GM18873 (cell line): ENCODE results near the gene TNIP3.
"Not testable (repeated sequence)": the region's sequence is repeated elsewhere in the genome, so short reads cannot be mapped to it uniquely, and the experiment has no call there.

Experiments
- ATAC-seq: cut with Tn5 transposase; IDR thresholded peaks from one replicate; pipeline ENCODE4 v1.9.1; 2021; ENCODE audit warnings: mild to moderate bottlenecking, moderate library complexity, moderate number of reproducible peaks; ENCODE audit not compliant: unreplicated experiment, low FRiP score

The TNIP3 gene

DNA sequence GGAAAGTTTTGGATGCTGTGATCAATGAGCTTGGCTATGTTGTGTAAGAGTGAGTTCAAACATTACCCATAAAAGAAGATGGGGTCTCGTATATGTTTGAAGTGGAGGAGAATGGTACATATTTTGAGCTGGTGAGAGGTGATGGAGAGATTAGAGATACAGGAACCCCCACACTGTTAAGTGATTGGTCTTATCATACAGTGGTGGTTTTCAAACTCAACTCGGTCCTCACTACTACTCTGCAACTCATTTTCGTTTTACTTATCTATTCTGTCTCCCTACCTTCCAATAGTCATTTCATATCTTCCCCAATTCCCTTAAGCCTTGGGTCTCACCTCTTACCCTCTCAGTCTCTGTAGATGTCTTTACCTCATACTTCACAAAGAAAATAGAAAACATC lies 16.4 kb upstream of the TNIP3 start:
- no peak for ATAC-seq

DNA sequence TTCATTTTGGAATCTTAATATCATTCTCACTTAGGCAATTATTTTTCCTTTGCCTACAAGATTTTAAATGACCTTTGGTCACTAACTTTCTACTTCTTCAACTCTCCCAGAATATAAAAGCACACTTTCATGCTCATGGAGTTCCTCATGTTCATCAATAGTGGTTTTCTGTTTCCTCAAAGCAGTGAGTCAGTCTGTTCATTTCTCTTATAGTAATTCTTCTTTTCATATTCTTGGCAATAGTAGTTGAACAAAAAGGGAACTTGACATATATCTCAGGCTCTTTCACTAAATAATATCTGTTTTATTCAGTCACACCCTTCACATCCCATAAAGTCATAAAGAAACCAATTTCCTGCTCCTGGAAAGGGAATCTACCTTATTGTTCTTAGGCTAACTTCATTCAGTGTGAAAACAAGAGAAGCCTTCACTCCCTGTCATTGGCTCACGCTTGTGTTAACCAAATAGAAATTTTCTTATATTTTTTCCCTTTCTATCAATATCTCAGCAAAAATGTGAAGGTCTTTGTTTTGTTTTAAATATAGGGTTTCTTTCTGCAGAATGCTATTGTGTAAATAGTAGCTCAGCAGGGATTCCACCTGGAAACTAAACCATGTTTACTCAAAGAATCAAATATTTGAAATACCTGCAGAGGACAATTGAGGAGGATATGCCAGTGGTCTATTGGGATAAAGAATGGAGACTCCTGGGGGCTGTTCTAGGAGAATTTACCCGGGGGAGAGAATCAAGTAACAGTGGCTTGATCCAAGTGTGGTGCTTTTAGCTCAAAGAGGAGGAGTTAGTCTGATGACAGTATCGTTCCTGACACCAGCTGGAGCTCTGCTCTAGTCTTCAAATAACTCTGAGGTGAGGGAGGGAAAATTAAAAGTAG lies 13.4 kb upstream of the TNIP3 start:
- no peak for ATAC-seq

DNA sequence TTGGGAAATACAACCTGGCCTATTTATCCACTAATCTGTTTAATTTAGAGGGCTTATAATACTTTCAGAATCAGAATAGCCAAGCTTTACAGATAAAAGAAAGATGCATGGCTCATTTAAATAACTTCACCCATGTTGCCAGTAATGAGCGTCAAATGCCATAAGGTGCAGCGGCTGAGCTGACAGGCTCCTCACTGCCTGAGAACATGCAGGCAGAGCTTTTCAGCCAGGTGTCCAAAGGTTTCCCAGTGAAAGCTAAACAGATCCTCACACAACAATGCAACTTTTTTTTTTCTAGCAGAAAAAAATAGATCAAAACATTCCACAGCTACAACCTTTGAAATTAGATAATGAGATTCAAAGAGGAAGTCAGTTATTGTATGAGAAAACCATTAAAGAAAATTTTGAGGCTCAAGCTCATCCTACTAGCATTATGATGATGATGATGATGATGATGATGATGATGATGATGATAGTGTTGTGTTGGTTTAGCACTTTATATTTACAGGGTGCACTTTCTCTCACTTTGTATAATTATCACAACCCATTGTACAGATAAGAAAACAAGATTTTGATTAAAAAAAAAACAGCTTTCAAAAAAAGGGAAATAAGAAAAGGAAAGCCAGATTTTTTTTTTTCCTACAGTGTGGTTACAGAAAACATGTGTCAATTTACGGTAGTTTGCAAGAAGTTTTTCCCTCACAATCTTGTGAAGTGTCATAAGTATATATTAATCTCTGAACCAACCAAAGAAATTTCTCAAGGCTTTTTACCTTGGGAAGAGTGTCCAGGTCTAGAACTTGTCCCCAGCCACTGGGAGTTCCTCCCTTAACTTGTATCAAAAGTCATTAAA lies 12.2 kb upstream of the TNIP3 start:
- no peak for ATAC-seq

DNA sequence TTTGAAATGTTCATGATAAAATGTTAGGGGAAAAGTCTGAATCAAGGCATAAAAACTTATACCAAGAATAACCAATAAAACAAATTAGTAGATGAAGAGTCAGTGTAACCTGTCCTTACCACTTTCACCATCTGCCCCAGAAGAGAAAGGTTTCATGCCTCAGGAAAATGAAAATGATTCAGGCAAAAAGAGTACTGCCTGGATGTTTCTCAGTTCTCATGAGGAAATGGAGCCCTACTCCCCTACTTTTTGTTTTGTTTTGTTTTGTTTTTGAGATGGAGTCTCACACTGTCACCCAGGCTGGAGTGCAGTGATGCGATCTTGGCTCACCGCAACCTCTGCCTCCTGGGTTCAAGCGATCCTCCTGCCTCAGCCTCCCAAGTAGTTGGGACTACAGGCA lies 7.4 kb upstream of the TNIP3 start:
- not testable (repeated sequence) for ATAC-seq

DNA sequence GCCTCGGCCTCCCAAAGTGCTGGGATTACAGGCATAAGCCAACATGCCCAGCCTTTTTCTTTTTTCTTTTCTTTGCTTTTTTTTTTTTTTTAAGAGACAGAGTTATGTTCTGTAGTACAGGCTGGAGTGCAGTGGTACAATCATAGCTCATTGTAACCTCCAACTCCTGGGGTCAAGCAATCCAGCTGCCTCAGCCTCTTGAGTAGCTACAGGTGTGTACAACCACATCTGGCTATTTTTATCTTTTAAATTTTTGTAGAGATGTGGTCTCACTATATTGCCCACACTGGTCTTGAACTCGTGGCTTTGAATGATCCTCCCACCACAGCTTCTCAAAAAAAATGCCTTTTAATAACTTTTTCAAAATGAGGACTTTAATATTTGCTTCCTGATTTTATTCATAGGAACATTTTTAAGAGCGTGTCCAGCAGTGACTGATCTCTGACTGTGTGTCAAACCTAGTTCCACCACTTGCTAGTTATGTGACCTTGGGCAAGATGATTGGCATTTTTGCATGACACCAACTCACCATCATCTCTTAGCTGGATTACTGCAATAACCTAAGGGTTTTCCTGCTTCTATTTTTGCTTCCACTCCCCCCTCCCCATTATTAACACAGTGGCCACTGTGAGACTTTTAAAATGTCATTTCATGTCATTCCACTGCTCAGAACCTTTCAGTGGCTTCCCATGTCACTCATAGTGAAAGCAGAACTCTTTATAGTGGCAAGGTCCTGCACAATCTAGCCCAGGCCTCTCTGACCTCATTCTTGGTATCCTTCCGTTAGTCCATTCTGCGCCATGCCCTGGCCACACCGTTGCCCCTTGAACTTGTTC lies 4.5 kb upstream of the TNIP3 start:
- peak; percentile 84 for ATAC-seq

DNA sequence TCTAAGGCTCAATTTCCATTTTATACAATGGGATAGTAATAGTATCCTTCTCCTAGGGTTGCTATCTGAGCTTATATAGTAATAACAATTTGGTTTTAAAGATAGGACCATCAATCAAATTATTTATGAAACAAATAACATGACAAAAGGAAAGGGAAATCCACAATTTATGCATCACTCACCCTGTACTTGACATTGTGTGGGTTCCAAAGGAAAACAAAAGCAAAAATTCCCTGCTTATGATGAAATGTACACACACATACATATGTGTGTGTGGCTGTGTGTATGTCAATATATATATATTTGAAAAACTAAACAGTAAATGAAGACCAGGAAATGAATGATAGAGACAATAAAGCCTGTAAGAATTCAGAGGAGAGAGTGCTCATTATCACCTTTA lies 2.9 kb upstream of the TNIP3 start:
- ATAC-seq: no peak

DNA sequence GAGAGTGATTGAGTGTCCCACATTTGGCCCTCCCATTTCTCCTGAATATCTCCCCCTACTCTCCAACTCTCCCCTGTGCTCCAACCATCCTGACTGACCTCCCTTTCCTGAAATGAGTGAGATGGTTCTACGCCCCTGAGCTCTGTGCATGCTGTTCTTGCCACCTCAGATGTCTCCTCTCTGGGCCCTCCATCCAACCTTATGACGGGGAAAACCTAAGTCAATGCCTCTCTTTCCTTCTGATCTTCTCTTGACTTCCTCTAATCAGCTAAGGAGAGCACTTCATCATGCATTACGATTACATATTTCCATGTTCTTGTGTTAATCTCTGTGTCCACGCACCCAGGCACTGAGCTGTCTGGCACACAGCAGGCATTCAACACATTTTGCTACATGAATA lies 1.1 kb upstream of the TNIP3 start:
- ATAC-seq: no peak

DNA sequence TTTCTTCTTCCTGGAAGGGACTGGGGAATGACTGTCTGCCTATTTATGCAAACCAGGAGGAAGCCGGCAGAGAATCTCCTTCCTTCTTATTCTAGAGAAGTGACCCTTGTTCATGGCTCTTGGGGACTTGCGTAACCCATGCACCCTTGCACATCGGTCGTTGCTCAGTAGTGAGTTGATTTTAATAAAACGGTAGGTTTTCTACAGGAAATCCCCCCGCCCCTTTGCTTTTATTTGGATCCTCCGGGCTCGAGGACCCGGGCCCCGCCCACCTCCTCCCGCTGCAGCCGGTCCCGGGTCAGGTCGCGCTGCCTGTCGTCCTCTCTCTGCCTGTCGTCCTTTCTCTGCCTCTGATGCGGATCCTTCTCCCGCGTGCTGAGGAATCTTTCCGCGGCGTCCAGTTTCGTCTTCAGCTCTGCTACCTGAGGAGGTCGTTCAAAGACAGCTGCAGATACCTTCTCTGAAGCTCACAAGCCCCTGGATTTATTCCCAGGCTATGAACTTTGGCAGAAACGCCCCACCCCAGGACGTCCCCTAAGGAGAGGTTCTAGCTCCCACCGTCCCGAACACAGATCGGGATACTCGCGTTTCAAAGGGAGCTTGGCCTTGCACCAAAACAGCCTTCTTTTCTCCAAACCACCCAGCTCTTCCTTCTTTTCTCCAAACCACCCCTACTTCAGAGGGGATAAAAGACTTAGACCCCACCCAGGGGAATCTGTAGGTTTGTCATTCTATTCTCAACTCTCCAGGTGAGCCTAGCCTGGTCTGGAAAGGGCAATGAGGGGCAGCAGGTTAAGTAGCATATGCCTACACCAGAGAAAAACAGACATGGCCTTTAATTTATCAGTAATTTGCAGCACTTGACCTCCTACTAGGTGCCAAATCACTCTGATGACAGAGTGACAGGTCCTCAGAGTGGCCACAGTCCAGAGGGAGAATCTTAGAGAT lies 7.0 kb downstream of the TNIP3 start:
- no peak for ATAC-seq

DNA sequence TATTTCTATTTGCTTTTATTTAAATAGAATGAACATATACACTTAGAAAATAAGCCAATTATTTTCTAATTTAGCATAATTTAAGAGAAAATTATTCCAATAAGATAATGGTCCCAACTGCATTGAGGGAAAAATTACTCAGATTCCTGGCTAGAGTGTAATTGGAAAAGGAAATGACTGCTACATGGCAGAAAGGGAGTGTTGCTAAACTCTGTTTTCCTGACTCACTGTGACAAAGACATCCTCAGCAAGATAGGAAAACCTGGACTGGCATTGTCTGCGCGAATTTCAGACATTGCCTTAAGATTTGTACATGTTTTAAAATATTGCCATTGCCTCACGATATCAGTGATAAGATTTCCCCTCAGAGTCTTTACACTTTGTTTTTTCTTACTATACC lies 8.2 kb downstream of the TNIP3 start:
- no peak for ATAC-seq

DNA sequence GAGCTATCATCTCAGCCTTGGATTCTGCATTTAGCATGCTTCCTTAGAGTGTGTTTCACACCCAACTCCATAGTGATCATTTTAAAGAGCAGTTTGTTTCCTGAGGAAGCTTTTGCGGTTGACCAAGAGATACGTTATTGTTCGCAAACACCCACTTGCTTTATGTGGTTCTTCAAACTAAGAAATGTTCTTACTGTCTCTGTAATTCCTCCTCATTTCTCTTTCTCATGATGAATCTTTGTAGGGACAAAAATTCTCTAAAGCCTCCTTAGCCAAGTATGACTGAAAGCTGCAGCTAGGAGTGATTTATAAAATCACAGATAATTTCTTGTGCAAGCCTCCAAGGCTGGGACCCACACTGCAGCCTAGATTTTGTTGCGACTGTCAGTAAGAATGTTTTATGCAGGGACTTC lies 10.0 kb downstream of the TNIP3 start:
- no peak for ATAC-seq

DNA sequence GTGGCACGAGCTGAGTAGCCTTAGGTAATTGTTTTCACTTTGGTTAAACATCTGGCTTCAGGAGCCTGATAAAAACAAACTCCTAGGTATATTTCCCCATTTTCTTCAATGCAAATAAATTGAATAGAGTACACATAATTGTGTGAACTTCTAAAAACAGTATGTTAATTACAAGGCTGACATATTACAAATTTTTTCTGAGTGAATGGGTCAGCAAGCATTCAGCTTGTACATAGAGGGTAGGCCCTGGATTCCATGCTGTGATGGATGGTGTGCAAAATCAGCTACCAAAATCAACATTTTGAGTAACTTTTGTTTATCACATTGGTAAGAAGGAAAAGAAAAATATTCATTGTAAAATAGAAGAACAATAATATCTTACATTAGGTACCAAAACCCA lies 12.2 kb downstream of the TNIP3 start:
- ATAC-seq: no peak

DNA sequence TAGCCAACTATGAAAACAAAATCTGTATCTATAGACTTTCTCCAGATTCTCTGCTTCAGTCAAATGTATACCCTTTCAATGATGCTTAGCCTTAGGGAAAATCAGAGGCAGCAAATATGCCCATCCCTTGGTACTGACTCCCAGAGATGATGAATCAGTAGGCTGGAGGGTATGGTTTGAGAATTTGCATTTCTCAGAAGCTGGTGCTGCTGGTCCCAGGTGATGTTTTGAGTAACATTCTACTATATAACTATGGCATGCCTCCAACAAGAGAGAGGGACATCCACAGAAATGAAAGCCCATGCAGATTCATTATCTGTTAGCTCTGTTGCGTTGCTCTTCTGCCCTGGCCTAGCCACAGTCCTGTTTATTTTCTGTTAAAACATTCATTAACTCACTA lies 13.6 kb downstream of the TNIP3 start:
- ATAC-seq: no peak

DNA sequence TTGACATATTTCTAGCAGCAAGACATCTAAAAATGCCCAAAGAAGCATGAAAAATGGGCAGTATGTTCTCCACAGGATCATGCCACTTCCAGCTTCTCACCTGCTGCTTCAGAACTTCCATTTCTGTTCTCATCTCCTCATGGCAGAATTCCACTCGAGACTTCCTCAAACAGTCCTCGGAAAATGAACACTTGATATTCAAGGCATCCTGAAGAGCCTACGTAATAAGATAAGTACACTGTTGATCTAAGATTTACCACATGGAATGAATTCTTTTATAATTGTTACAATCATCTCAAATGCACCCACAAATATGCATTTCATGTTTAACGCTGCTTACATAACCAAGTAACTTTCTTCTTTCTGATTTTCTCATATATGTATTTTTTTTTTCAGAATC lies 14.1 kb downstream of the TNIP3 start:
- no peak for ATAC-seq

DNA sequence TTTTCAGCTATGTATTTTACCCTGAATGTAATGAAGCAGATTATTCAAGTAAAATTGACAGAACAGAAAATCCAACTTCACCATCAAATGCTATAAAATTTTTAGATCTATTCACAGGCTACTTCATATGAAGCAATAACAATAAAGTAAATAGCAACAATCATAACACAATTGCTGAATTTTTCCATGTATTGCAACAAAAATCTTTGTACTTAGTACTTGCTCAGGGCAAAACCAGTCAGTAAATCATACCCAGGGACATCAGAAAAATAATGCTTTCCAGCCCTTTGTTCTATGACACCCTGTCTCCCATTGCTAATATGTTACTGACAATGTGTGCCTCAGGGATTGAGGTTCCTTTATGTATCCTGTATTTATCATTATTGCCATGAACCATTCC lies 15.5 kb downstream of the TNIP3 start:
- ATAC-seq: no peak

DNA sequence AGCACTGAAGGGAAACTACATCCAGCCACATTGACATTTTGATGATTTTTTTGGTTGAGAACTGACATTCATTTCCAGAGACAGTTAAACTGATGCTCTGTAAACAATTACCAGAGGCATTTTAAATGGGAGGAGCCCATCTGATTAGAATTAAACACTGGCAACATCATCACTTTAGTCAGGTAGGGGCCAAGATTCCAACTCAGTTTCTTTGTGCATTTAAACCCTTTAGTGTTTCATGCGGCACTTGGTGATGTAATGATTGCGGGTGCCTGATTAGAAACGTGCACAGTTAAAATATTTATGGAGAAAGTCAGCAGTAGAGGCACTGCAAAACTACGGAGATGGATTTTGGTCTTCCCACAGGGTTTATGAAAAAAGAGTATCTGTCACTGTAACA lies 16.1 kb downstream of the TNIP3 start:
- no peak for ATAC-seq

DNA sequence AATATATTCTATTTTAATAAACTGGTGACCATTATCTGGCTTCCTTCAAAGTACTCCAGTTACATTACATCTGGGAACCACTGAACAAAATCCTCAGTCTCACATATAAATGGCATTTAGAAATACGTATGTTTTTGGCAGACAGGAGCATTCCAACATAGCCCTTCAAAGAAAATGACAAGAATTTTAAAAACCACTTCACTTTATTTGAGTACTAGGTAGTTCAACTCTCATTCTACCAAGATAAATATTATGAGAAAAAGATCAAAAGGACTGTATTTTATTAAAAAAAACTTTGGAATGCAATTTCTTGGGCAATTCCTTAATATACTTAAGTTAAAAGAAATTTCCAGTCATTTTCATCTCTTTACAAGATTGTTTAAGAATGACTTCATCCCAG lies 17.6 kb downstream of the TNIP3 start:
- no peak for ATAC-seq

DNA sequence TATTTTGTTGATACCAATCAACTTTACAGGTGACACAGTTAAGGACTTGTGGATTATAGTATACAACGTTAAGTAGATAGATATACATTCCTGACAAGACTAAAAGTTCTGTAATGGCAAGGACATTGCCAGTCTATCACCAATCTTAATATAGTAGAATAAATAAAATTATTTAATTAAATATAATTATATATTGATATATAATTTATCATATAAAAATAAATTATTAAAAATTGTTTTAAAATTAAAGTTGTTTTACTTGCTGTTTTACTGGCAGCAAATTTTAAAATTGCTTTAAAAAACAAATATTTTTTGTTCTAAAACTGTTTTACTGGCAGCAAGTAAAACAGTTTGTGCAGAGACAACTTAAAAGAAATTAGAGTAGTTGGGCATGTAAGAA lies 18.7 kb downstream of the TNIP3 start:
- no peak for ATAC-seq

DNA sequence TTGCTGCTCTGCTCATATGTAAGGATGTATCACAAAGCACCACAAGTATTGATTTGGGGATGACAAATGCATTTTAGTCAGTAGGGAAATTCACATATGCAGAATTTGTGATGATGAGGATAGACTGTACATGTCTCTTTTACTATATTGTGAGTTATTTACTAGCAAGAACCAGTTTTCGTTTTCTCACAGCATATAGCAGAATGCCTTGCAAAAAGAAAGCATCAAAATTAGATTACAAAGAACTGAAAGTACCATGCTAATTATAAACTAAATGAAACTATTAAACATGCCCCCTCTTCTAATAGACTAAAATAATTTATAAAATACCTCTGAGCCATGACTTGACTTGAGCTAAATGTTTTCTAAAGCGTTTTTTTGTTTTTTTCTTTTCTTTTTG lies 20.1 kb downstream of the TNIP3 start:
- no peak for ATAC-seq

DNA sequence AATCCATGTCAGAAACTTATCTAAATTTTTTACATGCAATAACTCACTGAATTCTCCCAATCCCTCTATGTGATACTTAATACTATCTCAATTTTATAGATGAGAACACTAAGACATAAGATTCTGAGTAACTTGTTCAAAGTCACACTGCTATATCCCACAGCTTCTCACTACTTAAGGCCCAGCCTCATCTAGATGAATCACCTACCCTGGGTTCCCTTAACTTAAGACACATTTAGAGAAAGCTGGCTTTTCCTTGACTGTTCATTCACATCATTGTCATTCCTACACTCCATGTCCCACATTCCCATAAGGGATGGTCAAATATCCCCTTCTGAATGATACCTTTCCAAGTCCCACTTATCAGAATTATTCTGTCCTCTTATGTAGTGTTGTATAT lies 21.0 kb downstream of the TNIP3 start:
- no peak for ATAC-seq
